BE2C (cell line): ENCODE results near the gene DSCAM.

Experiments used
- DNase-seq: peaks from one replicate; pipeline ENCODE4 v3.0.0-alpha.2; 2020
- H3K27me3 ChIP-seq: fragments of 250-450 bp; sonication (Bioruptor Pico); 2 replicates; pipeline ENCODE4 v1.5.1; 2020; ENCODE audit warnings: mild to moderate bottlenecking
- H3K36me3 ChIP-seq: fragments of 250-450 bp; sonication (Bioruptor Pico); 2 replicates; pipeline ENCODE4 v1.5.1; 2020; ENCODE audit warnings: mild to moderate bottlenecking
- H3K4me1 ChIP-seq: fragments of 250-450 bp; sonication (Bioruptor Pico); 2 replicates; pipeline ENCODE4 v1.5.1; 2020
- H3K4me3 ChIP-seq: 2 replicates; pipeline ENCODE4 v1.5.1; 2011; ENCODE audit warnings: low read depth, low read length
- H3K9me3 ChIP-seq: fragments of 250-450 bp; sonication (Bioruptor Pico); 2 replicates; pipeline ENCODE4 v1.5.1; 2020
- CTCF ChIP-seq: IDR thresholded peaks from 2 replicates; pipeline ENCODE4 v1.5.1; 2012; ENCODE audit warnings: mild to moderate bottlenecking, low read depth, low read length

DSCAM gene

GRCh38 chr21:40625991-40626390 lies 221.0 kb downstream of the DSCAM start:
- no peaks in the 10 kb centered on the region for H3K9me3 ChIP-seq
- no peak for TF ChIP-seq CTCF
- DNase-seq = no peak
- H3K27me3 ChIP-seq = no peaks in the 10 kb centered on the region
- H3K4me3 ChIP-seq = no peak overlapping the region
- H3K4me1 ChIP-seq = no peaks in the 10 kb centered on the region
- H3K36me3 ChIP-seq = no peaks in the 10 kb centered on the region

- no peaks in the 10 kb centered on the region for H3K9me3 ChIP-seq
- TF ChIP-seq CTCF = no peak
- no peaks in the 10 kb centered on the region for H3K27me3 ChIP-seq
- DNase-seq = no peak
- H3K36me3 ChIP-seq = no peaks in the 10 kb centered on the region
- H3K4me3 ChIP-seq = no peak overlapping the region
- no peaks in the 10 kb centered on the region for H3K4me1 ChIP-seq
Measured at GRCh38 chr21:40623528-40623927, 223.4 kb downstream of the DSCAM start.

GRCh38 chr21:40622531-40622930 lies 224.4 kb downstream of the DSCAM start:
- no peak for DNase-seq
- no peaks in the 10 kb centered on the region; the same call in 1 of the 2 replicates for H3K9me3 ChIP-seq
- no peaks in the 10 kb centered on the region for H3K27me3 ChIP-seq
- no peak overlapping the region for H3K4me3 ChIP-seq
- no peak for TF ChIP-seq CTCF
- no peaks in the 10 kb centered on the region for H3K36me3 ChIP-seq
- H3K4me1 ChIP-seq = no peaks in the 10 kb centered on the region

GRCh38 chr21:40620386-40621145 lies 226.4 kb downstream of the DSCAM start:
- H3K4me1 ChIP-seq = no peaks in the 10 kb centered on the region
- no peak for DNase-seq
- no peak overlapping the region for H3K4me3 ChIP-seq
- H3K9me3 ChIP-seq = no peaks in the 10 kb centered on the region; the same call in 1 of the 2 replicates
- no peaks in the 10 kb centered on the region for H3K27me3 ChIP-seq
- no peak for TF ChIP-seq CTCF
- no peaks in the 10 kb centered on the region for H3K36me3 ChIP-seq

- DNase-seq = no peak
- no peak for TF ChIP-seq CTCF
- no peaks in the 10 kb centered on the region for H3K4me1 ChIP-seq
Measured at GRCh38 chr21:40618191-40618973, 228.6 kb downstream of the DSCAM start.

GRCh38 chr21:40616377-40616704 lies 230.6 kb downstream of the DSCAM start:
- Histone ChIP-seq H3K4me1 (no peaks in the 10 kb centered on the region), H3K4me3 (no peak overlapping the region), H3K36me3 (no peaks in the 10 kb centered on the region), H3K9me3 (no peaks in the 10 kb centered on the region; the same call in 1 of the 2 replicates), H3K27me3 (no peaks in the 10 kb centered on the region)
- DNase-seq = no peak
- TF ChIP-seq CTCF = no peak

More at GRCh38 chr21:40618191-40618973, 228.6 kb downstream of the DSCAM start:
- Histone ChIP-seq H3K36me3 (no peaks in the 10 kb centered on the region), H3K9me3 (no peaks in the 10 kb centered on the region; the same call in 1 of the 2 replicates), H3K4me3 (no peak overlapping the region), H3K27me3 (no peaks in the 10 kb centered on the region)
